Endothelial cell of umbilical vein (primary cell): Measurements from ENCODE around the gene CCNG1. TPM values are rescaled to one million over a fixed set of nuclear protein-coding genes. Genes with fewer than 3 reads are reported as not detected.

Experiments used
- BruUV-seq: library from RNA; stranded (reverse); fragments of 400-500 nt; replicated peaks from 2 replicates; lab custom pipeline; 2021; lab: Mats Ljungman, UMichigan
- CTCF ChIA-PET: fragments of 300-600, 350-600 bp; sonication (Branson Sonifier 250); formaldehyde crosslinking; loops from one replicate; lab custom pipeline; 2021; ENCODE audit warnings: antibody characterized with exemption, inconsistent platforms; lab: Charles Lee
- POLR2A ChIA-PET: fragments of 300-600, 350-600 bp; sonication (Branson Sonifier 250); formaldehyde crosslinking; loops from one replicate; lab custom pipeline; 2021; ENCODE audit warnings: antibody characterized with exemption, inconsistent platforms; lab: Charles Lee
- DNase-seq: peaks from one replicate; pipeline ENCODE4 v3.0.0-alpha.2; 2011; ENCODE audit warnings: low read depth, low spot score
- FAIRE-seq: peaks from 2 replicates; lab custom pipeline; 2011; peaks lifted over from hg19 to GRCh38; lab: Jason Lieb, UNC
- H2AFZ ChIP-seq: 2 replicates; pipeline ENCODE4 v1.6.0; 2012; ENCODE audit warnings: low read depth, low read length, control low read depth, inconsistent platforms
- H3K27ac ChIP-seq: 2 replicates; pipeline ENCODE4 v1.5.1; 2011; ENCODE audit warnings: low read depth, mild to moderate bottlenecking, control low read depth, low read length, moderate library complexity; ENCODE audit not compliant: insufficient read depth
- H3K27me3 ChIP-seq, 2 experiments: 2 replicates each; pipeline versions ENCODE4 v1.6.0 to v1.6.1; 2011; ENCODE audit warnings: low read length in 2 of 2, mixed read lengths in 1 of 2; ENCODE audit not compliant: control insufficient read depth in 2 of 2, insufficient read depth in 2 of 2
- H3K36me3 ChIP-seq, 2 experiments: 2 replicates in 1 of 2; 3 replicates in 1 of 2; pipeline ENCODE4 v1.5.1; 2011; ENCODE audit warnings: low read length in 2 of 2, mild to moderate bottlenecking in 1 of 2, moderate library complexity in 1 of 2; ENCODE audit not compliant: control insufficient read depth in 2 of 2, insufficient read depth in 2 of 2; ENCODE audit errors: extremely low read depth in 1 of 2
- H3K4me1 ChIP-seq: 3 replicates; pipeline ENCODE4 v1.5.1; 2011; ENCODE audit warnings: mild to moderate bottlenecking, low read length; ENCODE audit not compliant: control insufficient read depth, insufficient read depth; ENCODE audit errors: extremely low read depth
- H3K4me2 ChIP-seq: 2 replicates; pipeline ENCODE4 v1.6.1; 2011; ENCODE audit warnings: low read length, control low read depth, mixed read lengths; ENCODE audit not compliant: insufficient read depth
- H3K4me3 ChIP-seq, 3 experiments: fragments of 200-600 bp in 1 of 3; sonication (generic), shearing (Covaris generic) in 1 of 3; replicated peaks in 1 of 3; 2 replicates each; pipeline ENCODE4 v1.5.1; 2011 to 2016; ENCODE audit warnings: control low read depth in 3 of 3, low read length in 3 of 3, mild to moderate bottlenecking in 2 of 3, inconsistent platforms in 1 of 3, low read depth in 1 of 3, moderate library complexity in 1 of 3; ENCODE audit not compliant: insufficient read depth in 1 of 3
- H3K79me2 ChIP-seq: 2 replicates; pipeline ENCODE4 v1.6.0; 2012; ENCODE audit warnings: low read length, inconsistent platforms; ENCODE audit not compliant: control insufficient read depth, insufficient read depth
- H3K9ac ChIP-seq: replicated peaks from 2 replicates; pipeline ENCODE3; 2011; ENCODE audit warnings: low read length, control low read depth; ENCODE audit not compliant: insufficient read depth; ENCODE audit errors: extremely low read depth
- H3K9me1 ChIP-seq: replicated peaks from 3 replicates; pipeline ENCODE4 v1.6.0; 2011; ENCODE audit warnings: mild to moderate bottlenecking, low read length; ENCODE audit not compliant: control insufficient read depth, insufficient read depth; ENCODE audit errors: extremely low read depth
- H3K9me3 ChIP-seq: replicated peaks from 2 replicates; pipeline ENCODE4 v1.5.1; 2012; ENCODE audit warnings: low read length, inconsistent platforms; ENCODE audit not compliant: control insufficient read depth, insufficient read depth
- H4K20me1 ChIP-seq: replicated peaks from 2 replicates; pipeline ENCODE3; 2011; ENCODE audit warnings: mild to moderate bottlenecking, low read length; ENCODE audit not compliant: control insufficient read depth, insufficient read depth; ENCODE audit errors: extremely low read depth
- EZH2 ChIP-seq: IDR thresholded peaks from 2 replicates; pipeline ENCODE4 v1.6.1; 2012; ENCODE audit warnings: borderline replicate concordance, low read depth, mild to moderate bottlenecking, moderate library complexity, low read length, inconsistent platforms; ENCODE audit not compliant: severe bottlenecking
- FOS ChIP-seq: IDR thresholded peaks from 2 replicates; pipeline ENCODE4 v1.6.1; 2011; ENCODE audit warnings: mild to moderate bottlenecking, low read length, moderate library complexity, borderline replicate concordance; ENCODE audit not compliant: insufficient read depth
- GATA2 ChIP-seq: IDR thresholded peaks from 2 replicates; pipeline ENCODE4 v1.7.0; 2011; ENCODE audit warnings: low read depth, mild to moderate bottlenecking, moderate library complexity, mixed read lengths, low read length; ENCODE audit not compliant: insufficient read length, insufficient read depth
- JUN ChIP-seq: IDR thresholded peaks from 2 replicates; pipeline ENCODE4 v1.6.1; 2011; ENCODE audit warnings: borderline replicate concordance, low read depth; ENCODE audit not compliant: insufficient read length, insufficient read depth
- MAX ChIP-seq: IDR thresholded peaks from 2 replicates; pipeline ENCODE4 v1.6.1; 2011; ENCODE audit not compliant: insufficient read depth, insufficient read length
- MYC ChIP-seq: IDR thresholded peaks from one replicate; pipeline ENCODE4 v1.6.1; 2011; ENCODE audit warnings: mild to moderate bottlenecking, low read depth, low read length
- POLR2A ChIP-seq: IDR thresholded peaks from 2 replicates; pipeline ENCODE4 v1.6.1; 2012; ENCODE audit warnings: low read depth, mild to moderate bottlenecking, control low read depth, low read length
- POLR2AphosphoS5 ChIP-seq: IDR thresholded peaks from 2 replicates; pipeline ENCODE4 v1.6.1; 2012; ENCODE audit warnings: low read depth, mild to moderate bottlenecking, control low read depth, low read length, moderate library complexity; ENCODE audit not compliant: insufficient read depth
- dilution Hi-C: fragments of 300-500 bp; cut with MboI; formaldehyde crosslinking; loops from one replicate; pipeline ENCODE4 v1.15.0; 2019; ENCODE audit warnings: low sequenced_read_pairs; ENCODE audit not compliant: extremely low pct_ligation_motif_present
- intact Hi-C: fragments of 100-400 bp; cut with micrococcal nuclease; formaldehyde crosslinking; loops from one replicate; pipeline ENCODE4 v1.10.0; 2022
- polyA plus RNA-seq, 4 experiments: library from polyadenylated mRNA; depleted of rRNA in 3 of 4; stranded (reverse) in 3 of 4; unstranded in 1 of 4; fragments of >200 nt; gene quantifications; 2 replicates each; pipeline versions ENCODE4 v1.2.1 to v1.2.3, GENCODE V29; 2011 to 2012; ENCODE audit warnings: missing spikeins in 1 of 4
- total RNA-seq: library from RNA; stranded (reverse); gene quantifications from 2 replicates; pipeline ENCODE4 v1.2.3, GENCODE V29; 2021
- TF ChIP-seq, protein P1 (sequence below), 2 donors: IDR thresholded peaks; 1 replicate in 1 of 2; 2 replicates in 1 of 2; pipeline ENCODE4 v1.5.1; 2011; ENCODE audit warnings: low read length in 2 of 2, mild to moderate bottlenecking in 2 of 2, moderate library complexity in 2 of 2, control low read depth in 1 of 2, inconsistent platforms in 1 of 2, low read depth in 1 of 2; ENCODE audit not compliant: insufficient read depth in 1 of 2; ENCODE audit errors: extremely low read depth in 1 of 2

The CCNG1 gene
- total and polyA plus RNA-seq, 2 donors (not counting 3 experiments of a cell fraction or from before 2014, with no cell fraction given), result 47.2 to 186 TPM

DNA sequence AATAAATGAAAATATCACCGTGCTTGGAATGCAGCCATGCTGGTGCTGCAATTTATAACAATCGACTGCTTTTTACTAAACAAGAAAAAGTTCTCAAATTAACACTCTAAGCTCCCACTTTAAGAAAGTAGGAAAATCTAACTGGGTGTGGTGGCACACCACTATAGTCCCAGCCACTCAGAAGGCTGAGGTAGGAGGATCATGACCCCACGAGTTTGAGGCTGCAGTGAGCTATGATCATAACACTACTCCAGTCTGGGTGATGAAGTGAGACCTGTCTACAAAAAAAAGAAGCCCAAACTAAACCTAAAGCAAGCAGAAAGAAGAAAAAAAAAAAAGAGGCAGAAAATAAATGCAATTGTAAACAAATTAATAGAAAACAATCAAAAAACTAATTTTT lies 10.5 kb downstream of the CCNG1 start:
- CTCF ChIA-PET, result no interaction called here
- DNase-seq, result no peak

GRCh38 chr5:163448491-163448890 lies 11.1 kb downstream of the CCNG1 start:
- Histone ChIP-seq H3K27me3 (no peaks in the 10 kb centered on the region), H3K27ac (no peak overlapping the region), H3K79me2 (no peaks in the 10 kb centered on the region), H3K4me1 (peaks cover 8% of the 10 kb centered on the region), H3K9me1 (no peaks in the 10 kb centered on the region), H3K36me3 (peaks cover 10 to 36% of the 10 kb centered on the region in 2 experiments), H3K9ac (no peak overlapping the region), H2AFZ (no peak overlapping the region), H3K9me3 (no peaks in the 10 kb centered on the region), H4K20me1 (no peaks in the 10 kb centered on the region), H3K4me3 (no peak overlapping the region), H3K4me2 (no peak overlapping the region)
- no peak for FAIRE-seq
- no peak for TF ChIP-seq EZH2
- no peak for TF ChIP-seq MAX
- no peak for TF ChIP-seq POLR2AphosphoS5
- TF ChIP-seq, protein P1, sequence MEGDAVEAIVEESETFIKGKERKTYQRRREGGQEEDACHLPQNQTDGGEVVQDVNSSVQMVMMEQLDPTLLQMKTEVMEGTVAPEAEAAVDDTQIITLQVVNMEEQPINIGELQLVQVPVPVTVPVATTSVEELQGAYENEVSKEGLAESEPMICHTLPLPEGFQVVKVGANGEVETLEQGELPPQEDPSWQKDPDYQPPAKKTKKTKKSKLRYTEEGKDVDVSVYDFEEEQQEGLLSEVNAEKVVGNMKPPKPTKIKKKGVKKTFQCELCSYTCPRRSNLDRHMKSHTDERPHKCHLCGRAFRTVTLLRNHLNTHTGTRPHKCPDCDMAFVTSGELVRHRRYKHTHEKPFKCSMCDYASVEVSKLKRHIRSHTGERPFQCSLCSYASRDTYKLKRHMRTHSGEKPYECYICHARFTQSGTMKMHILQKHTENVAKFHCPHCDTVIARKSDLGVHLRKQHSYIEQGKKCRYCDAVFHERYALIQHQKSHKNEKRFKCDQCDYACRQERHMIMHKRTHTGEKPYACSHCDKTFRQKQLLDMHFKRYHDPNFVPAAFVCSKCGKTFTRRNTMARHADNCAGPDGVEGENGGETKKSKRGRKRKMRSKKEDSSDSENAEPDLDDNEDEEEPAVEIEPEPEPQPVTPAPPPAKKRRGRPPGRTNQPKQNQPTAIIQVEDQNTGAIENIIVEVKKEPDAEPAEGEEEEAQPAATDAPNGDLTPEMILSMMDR (IDR thresholded peaks at IDR 0.05; ENCODE audit: extremely low read depth in 1 of 2, insufficient read depth in 1 of 2, low read depth in 1 of 2, low read length in 2 of 2), result no peak
- TF ChIP-seq GATA2, result no peak
- no peak for TF ChIP-seq MYC
- no peak for DNase-seq
- dilution Hi-C loops, result no loop called here
- POLR2A ChIA-PET, result interaction anchor here (1.1 kb wide), 1 partner anchor 10 kb away, joined by 3 read pairs; no protein-coding TSS in a partner anchor
- intact Hi-C loops, result no loop called here
- CTCF ChIA-PET, result no interaction called here
- BruUV-seq, result no TSS peak

More for the DNA sequence above, 10.5 kb downstream of the CCNG1 start:
- Histone ChIP-seq H3K27me3 (no peaks in the 10 kb centered on the region), H3K4me2 (no peak overlapping the region), H3K9ac (no peak overlapping the region), H3K36me3 (peaks cover 10 to 37% of the 10 kb centered on the region in 2 experiments), H3K79me2 (no peaks in the 10 kb centered on the region), H3K4me1 (peaks cover 8% of the 10 kb centered on the region), H3K9me1 (no peaks in the 10 kb centered on the region), H3K4me3 (no peak overlapping the region), H2AFZ (no peak overlapping the region), H3K27ac (no peak overlapping the region), H3K9me3 (no peaks in the 10 kb centered on the region), H4K20me1 (no peaks in the 10 kb centered on the region)
- TF ChIP-seq MYC (no peak), GATA2 (no peak), JUN (no peak), POLR2A (no peak), FOS (no peak)
- dilution Hi-C loops (no loop called here), intact Hi-C loops (no loop called here)
- POLR2A ChIA-PET, result interaction anchor here (1.1 kb wide), 1 partner anchor 10 kb away, joined by 3 read pairs; no protein-coding TSS in a partner anchor
- no peak for FAIRE-seq
- no TSS peak for BruUV-seq
